Measurements from ENCODE around the gene VPS4A. TPM values are rescaled to one million over a fixed set of nuclear protein-coding genes. Genes with fewer than 3 reads are reported as not detected.

The VPS4A gene
- total RNA-seq, 2 experiments from 2014 or later = 30.5 to 31.2 TPM

DNA sequence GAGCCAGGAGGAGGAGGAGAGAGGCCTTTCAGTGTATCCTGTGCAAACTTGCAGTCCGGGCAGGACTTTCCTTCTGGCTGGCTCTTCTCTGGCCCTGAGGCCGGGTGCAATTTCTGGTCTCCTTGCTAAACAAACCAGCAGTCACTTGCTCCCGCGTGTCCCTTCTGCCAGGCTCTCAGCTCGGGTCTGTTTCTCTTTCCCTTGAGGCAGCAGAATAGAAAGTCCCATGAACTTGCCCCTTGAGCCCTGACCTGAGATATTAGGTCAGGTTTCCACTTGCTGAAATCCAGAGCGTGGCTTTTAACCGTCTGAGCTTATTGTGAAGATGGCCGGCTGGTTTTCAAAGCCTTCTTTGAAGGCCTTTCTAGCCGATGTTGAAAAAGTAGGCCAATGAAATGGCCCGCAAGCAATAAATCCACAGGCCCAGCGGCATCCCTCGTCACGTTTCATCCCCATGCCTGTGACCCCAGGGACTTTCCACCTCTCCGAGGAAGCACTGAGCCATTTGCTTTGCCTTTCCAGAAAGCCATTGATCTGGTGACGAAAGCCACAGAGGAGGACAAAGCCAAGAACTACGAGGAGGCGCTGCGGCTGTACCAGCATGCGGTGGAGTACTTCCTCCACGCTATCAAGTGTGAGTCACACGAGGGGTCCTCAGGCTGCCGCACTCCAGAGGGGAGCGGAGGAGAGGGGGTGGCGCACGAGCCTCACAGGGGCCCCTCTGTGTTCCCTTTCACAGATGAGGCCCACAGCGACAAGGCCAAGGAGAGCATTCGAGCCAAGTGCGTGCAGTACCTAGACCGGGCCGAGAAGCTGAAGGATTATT, 4.5 kb downstream of the VPS4A start:
- Mint-ChIP-seq H3K4me1 (ENCODE audit: low read depth) (peaks cover 22% of the 10 kb centered on the region), H3K36me3 (ENCODE audit: low read depth) (peaks cover 26% of the 10 kb centered on the region), H3K9me3 (no peaks in the 10 kb centered on the region), H3K27ac (no peak overlapping the region), H3K27me3 (no peaks in the 10 kb centered on the region), H3K4me3 (no peak overlapping the region)
- ATAC-seq (no peak), DNase-seq (no peak)
- ChIA-PET CTCF (no interaction called here), POLR2A (interaction anchor here (0.7 to 8.4 kb wide), 2 partner anchors 9 to 13 kb away, joined by 3 to 93 read pairs; partner anchors contain the start of gene PDF)
- intact Hi-C loops (cut with micrococcal nuclease) = no loop called here
- TF ChIP-seq, protein P1, sequence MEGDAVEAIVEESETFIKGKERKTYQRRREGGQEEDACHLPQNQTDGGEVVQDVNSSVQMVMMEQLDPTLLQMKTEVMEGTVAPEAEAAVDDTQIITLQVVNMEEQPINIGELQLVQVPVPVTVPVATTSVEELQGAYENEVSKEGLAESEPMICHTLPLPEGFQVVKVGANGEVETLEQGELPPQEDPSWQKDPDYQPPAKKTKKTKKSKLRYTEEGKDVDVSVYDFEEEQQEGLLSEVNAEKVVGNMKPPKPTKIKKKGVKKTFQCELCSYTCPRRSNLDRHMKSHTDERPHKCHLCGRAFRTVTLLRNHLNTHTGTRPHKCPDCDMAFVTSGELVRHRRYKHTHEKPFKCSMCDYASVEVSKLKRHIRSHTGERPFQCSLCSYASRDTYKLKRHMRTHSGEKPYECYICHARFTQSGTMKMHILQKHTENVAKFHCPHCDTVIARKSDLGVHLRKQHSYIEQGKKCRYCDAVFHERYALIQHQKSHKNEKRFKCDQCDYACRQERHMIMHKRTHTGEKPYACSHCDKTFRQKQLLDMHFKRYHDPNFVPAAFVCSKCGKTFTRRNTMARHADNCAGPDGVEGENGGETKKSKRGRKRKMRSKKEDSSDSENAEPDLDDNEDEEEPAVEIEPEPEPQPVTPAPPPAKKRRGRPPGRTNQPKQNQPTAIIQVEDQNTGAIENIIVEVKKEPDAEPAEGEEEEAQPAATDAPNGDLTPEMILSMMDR (IDR thresholded peaks at IDR 0.05) = no peak

DNA sequence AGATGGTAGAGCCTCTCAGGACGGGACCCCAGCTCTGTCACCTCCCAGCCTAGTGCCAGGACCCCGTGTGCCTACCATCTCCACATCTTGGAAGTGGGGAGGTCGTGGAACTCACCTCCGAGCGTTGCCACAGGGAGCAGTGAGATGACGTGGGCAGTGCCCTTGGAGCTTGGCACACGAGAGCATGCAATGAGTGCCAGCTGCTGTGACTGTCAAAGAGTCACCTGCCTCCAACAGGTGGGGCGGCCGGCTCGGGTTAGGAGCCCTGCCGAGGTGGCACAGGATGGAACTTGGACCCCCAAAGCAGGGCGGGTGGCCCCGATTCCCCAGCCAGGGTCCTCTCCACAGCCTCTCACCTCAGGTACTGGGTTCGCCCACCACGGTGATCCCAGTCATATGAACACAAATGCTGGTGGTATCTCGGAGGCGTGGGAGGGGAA, 5.5 kb downstream of the VPS4A start:
- POLR2A ChIA-PET = interaction anchor here (8.4 kb wide), 1 partner anchor 12 kb away, joined by 93 read pairs; the partner anchor contains the start of gene PDF
- intact Hi-C loops (cut with micrococcal nuclease) = no loop called here
- H3K36me3 Mint-ChIP-seq (ENCODE audit: low read depth) = peaks cover 34% of the 10 kb centered on the region
- no peaks in the 10 kb centered on the region for H3K27me3 Mint-ChIP-seq
- no peaks in the 10 kb centered on the region for H3K9me3 Mint-ChIP-seq
- no peak for DNase-seq
- no peak overlapping the region for H3K27ac Mint-ChIP-seq
- peaks cover 22% of the 10 kb centered on the region for H3K4me1 Mint-ChIP-seq (ENCODE audit: low read depth)
- CTCF ChIA-PET = no interaction called here
- ATAC-seq = no peak
- H3K4me3 Mint-ChIP-seq = no peak overlapping the region
- TF ChIP-seq, protein P1 (IDR thresholded peaks at IDR 0.05) = no peak

DNA sequence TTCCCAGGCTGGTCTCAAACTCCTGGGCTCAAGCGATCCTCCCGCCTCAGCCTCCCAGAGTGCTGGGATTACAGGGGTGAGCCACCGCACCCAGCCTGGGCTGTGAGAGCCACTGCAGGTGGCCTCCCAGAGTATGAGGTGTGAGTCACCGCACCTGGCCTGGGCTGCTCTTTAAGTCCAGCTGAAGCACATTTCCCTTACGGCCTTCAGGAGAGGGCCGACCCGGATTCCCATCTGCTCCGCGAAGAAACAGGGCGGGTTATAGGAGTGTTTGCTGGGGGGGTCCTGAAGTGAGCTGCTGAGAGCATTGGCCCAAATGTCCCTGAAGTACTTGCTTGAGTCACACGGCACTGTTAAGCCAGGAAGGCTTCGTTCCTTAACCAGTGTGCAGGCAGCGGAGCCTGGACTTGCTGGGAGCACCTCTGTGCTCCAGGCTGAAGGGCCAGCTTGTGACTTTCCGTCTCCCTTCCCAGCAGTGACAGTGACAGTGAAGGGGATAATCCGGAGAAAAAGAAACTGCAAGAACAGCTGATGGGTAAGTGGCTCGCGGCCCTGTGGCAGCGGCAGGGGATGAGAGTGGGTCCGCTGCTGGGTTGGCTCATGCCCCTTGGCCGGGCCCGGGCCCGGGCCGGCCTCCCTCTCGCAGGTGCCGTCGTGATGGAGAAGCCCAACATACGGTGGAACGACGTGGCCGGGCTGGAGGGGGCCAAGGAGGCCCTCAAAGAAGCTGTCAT, 7.2 kb downstream of the VPS4A start:
- CTCF ChIA-PET = interaction anchor here (1.3 kb wide), 1 partner anchor 14 kb away, joined by 4 read pairs; no protein-coding TSS in a partner anchor

DNA sequence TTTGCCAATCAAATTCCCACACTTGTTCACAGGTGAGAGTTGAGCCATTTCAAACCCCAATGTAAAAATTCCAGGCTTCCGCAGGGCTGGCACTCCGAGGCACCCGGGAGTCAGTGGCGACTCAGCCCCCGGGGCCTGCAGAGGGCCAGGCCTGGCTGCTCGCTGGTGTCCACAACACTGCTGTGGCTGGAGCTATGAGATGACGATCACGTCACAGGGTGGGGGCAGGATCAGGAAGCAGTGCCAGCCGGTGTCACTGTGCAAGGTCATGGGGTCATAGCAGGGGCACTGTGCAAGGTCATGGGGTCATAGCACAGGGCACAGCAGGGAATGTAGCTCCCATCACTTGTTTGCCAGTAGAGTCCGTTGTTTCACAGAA, 7.8 kb downstream of the VPS4A start:
- intact Hi-C loops (cut with micrococcal nuclease) = no loop called here
- Mint-ChIP-seq H3K27ac (no peak overlapping the region), H3K4me3 (no peak overlapping the region), H3K9me3 (no peaks in the 10 kb centered on the region), H3K36me3 (ENCODE audit: low read depth) (peaks cover 34% of the 10 kb centered on the region), H3K4me1 (ENCODE audit: low read depth) (peaks cover 16% of the 10 kb centered on the region), H3K27me3 (no peaks in the 10 kb centered on the region)
- POLR2A ChIA-PET = interaction anchor here (8.4 kb wide), 1 partner anchor 10 kb away, joined by 93 read pairs; the partner anchor contains the start of gene PDF
- CTCF ChIA-PET = interaction anchor here (1.3 kb wide), 1 partner anchor 13 kb away, joined by 4 read pairs; no protein-coding TSS in a partner anchor
- TF ChIP-seq, protein P1 (IDR thresholded peaks at IDR 0.05) = no peak
- ATAC-seq = no peak
- DNase-seq = no peak

More for the DNA sequence above, 7.2 kb downstream of the VPS4A start:
- no peak overlapping the region for H3K27ac Mint-ChIP-seq
- peaks cover 34% of the 10 kb centered on the region for H3K36me3 Mint-ChIP-seq (ENCODE audit: low read depth)
- TF ChIP-seq, protein P1 (IDR thresholded peaks at IDR 0.05) = no peak
- POLR2A ChIA-PET = interaction anchor here (0.6 to 8.4 kb wide), 2 partner anchors 10 to 182 kb away, joined by 3 to 93 read pairs; partner anchors contain the start of gene PDF
- ATAC-seq (no peak), DNase-seq (no peak)
- H3K4me1 Mint-ChIP-seq (ENCODE audit: low read depth) = peaks cover 22% of the 10 kb centered on the region
- H3K4me3 Mint-ChIP-seq = no peak overlapping the region
- intact Hi-C loops (cut with micrococcal nuclease) = no loop called here
- no peaks in the 10 kb centered on the region for H3K27me3 Mint-ChIP-seq
- H3K9me3 Mint-ChIP-seq = no peaks in the 10 kb centered on the region
